Keratinocyte (primary cell): ENCODE measurements around the gene SCAF8. TPM values are rescaled to one million over a fixed set of nuclear protein-coding genes. Genes with fewer than 3 reads are reported as not detected.
A peak's percentile ranks its signal among the peaks of the same experiment; 100 is the strongest.

Experiments used
- DNase-seq: peaks from one replicate; pipeline ENCODE4 v3.0.0-alpha.2; 2011; ENCODE audit warnings: low read depth, missing footprints, low spot score
- FAIRE-seq: peaks from 2 replicates; lab custom pipeline; 2011; peaks lifted over from hg19 to GRCh38; lab: Jason Lieb, UNC
- H2AFZ ChIP-seq: 2 replicates; pipeline ENCODE4 v1.6.0; 2012; ENCODE audit warnings: low read length, control low read depth, inconsistent platforms; ENCODE audit not compliant: control insufficient read depth
- H3K27ac ChIP-seq: 2 replicates; pipeline ENCODE4 v1.5.1; 2011; ENCODE audit warnings: low read length; ENCODE audit not compliant: control insufficient read depth, insufficient read depth
- H3K27me3 ChIP-seq: 3 replicates; pipeline ENCODE4 v1.6.0; 2011; ENCODE audit warnings: low read length; ENCODE audit not compliant: control insufficient read depth, insufficient read depth; ENCODE audit errors: extremely low read depth
- H3K36me3 ChIP-seq, 2 experiments: 2 replicates in 1 of 2; 3 replicates in 1 of 2; pipeline ENCODE4 v1.5.1; 2011; ENCODE audit warnings: low read length in 2 of 2, mild to moderate bottlenecking in 1 of 2; ENCODE audit not compliant: control insufficient read depth in 2 of 2, insufficient read depth in 2 of 2; ENCODE audit errors: extremely low read depth in 1 of 2
- H3K4me1 ChIP-seq: 3 replicates; pipeline ENCODE4 v1.5.1; 2011; ENCODE audit warnings: low read length; ENCODE audit not compliant: control insufficient read depth, insufficient read depth; ENCODE audit errors: extremely low read depth
- H3K4me2 ChIP-seq: 3 replicates; pipeline ENCODE4 v1.6.0; 2011; ENCODE audit warnings: low read depth, low read length; ENCODE audit not compliant: control insufficient read depth, insufficient read depth; ENCODE audit errors: extremely low read depth
- H3K4me3 ChIP-seq, 3 experiments: fragments of 200-600 bp in 1 of 3; sonication (generic) in 1 of 3; 2 replicates in 2 of 3; 3 replicates in 1 of 3; pipeline ENCODE4 v1.5.1; 2011 to 2016; ENCODE audit warnings: low read length in 3 of 3, mild to moderate bottlenecking in 3 of 3, control low read depth in 2 of 3, inconsistent platforms in 1 of 3, low read depth in 1 of 3, mixed read lengths in 1 of 3, mixed run types in 1 of 3, moderate library complexity in 1 of 3; ENCODE audit not compliant: control insufficient read depth in 2 of 3, insufficient read depth in 2 of 3; ENCODE audit errors: extremely low read depth in 1 of 3
- H3K79me2 ChIP-seq: 2 replicates; pipeline ENCODE4 v1.6.0; 2012; ENCODE audit warnings: low read length; ENCODE audit not compliant: control insufficient read depth, insufficient read depth
- H3K9ac ChIP-seq: 3 replicates; pipeline ENCODE4 v1.6.0; 2011; ENCODE audit warnings: low read length; ENCODE audit not compliant: control insufficient read depth, insufficient read depth; ENCODE audit errors: extremely low read depth
- H3K9me1 ChIP-seq: 3 replicates; pipeline ENCODE4 v1.6.0; 2011; ENCODE audit warnings: low read length; ENCODE audit not compliant: control insufficient read depth, insufficient read depth; ENCODE audit errors: extremely low read depth
- H3K9me3 ChIP-seq: 2 replicates; pipeline ENCODE4 v1.5.1; 2012; ENCODE audit warnings: low read depth, low read length; ENCODE audit not compliant: control insufficient read depth
- H4K20me1 ChIP-seq: 3 replicates; pipeline ENCODE4 v1.6.0; 2011; ENCODE audit warnings: low read length; ENCODE audit not compliant: control insufficient read depth, insufficient read depth; ENCODE audit errors: extremely low read depth
- EZH2 ChIP-seq: IDR thresholded peaks from one replicate; pipeline ENCODE4 v1.6.1; 2012; ENCODE audit warnings: inconsistent platforms, mild to moderate bottlenecking, low read length, moderate library complexity
- dilution Hi-C: fragments of 300-500 bp; cut with MboI; formaldehyde crosslinking; loops from one replicate; pipeline ENCODE4 v1.7.0; 2020; ENCODE audit warnings: low sequenced_read_pairs; ENCODE audit not compliant: extremely low pct_ligation_motif_present
- polyA plus RNA-seq, 5 experiments: library from polyadenylated mRNA; depleted of rRNA in 3 of 5; stranded (reverse) in 3 of 5; stranded (forward) in 1 of 5; unstranded in 1 of 5; fragments of >200 nt; gene quantifications; 1 replicate in 1 of 5; 2 replicates in 3 of 5; 3 replicates in 1 of 5; pipeline versions ENCODE4 v1.2.1 to v1.2.3, GENCODE V29; 2011 to 2012; ENCODE audit warnings: missing spikeins in 2 of 5, low read depth in 1 of 5, low replicate concordance in 1 of 5
- TF ChIP-seq, protein P1 (sequence below), 3 experiments: IDR thresholded peaks in 1 of 3; conservative IDR thresholded peaks in 1 of 3; optimal IDR thresholded peaks in 1 of 3; 2 replicates in 2 of 3; 3 replicates in 1 of 3; pipeline versions ENCODE3 to v1.5.1; 2011; ENCODE audit warnings: low read length in 3 of 3, mild to moderate bottlenecking in 3 of 3, moderate library complexity in 2 of 3, control low read depth in 1 of 3, inconsistent platforms in 1 of 3; ENCODE audit not compliant: insufficient read depth in 2 of 3; ENCODE audit errors: extremely low read depth in 1 of 3

The SCAF8 gene
- polyA plus RNA-seq, 1 donor (not counting 4 experiments of a cell fraction or from before 2014, with no cell fraction given): 19.1 TPM

DNA sequence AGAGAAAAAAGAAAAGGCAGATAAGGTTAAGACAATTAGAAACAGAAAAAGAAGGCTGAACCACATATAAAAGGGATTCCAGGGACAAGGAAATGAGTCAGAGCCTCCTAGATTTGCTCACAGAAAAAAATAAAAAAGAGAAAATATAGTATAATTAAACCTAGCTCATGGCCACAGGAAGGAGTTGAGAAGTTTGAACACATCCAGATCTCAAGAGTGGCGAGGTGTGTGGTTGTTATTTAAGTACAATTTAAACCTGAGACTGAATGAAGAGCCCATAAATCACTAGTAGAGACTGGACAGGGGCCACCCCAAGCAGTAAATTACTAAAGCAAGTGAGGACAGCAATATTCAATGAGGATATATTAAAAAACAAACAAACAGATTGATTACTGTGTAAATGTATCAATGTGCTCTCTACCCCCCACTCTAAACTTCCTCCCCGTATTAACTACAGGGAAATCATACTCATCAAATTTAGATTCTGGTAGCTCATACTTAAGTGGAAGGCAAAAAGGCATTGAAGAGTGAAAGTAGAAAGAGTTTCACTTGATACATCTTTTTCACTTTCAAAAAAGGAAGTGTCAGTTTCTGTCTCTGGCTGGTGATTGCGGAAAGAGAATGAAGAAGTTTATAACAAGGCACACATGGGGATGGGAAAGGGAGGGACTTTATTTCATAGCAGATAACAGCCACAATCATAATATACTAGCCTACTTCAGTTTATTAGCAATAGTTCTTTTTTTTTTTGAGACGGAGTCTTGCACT, 49.3 kb upstream of the SCAF8 start:
- Histone ChIP-seq H2AFZ (peak overlapping the region; percentile 82), H3K9me3 (no peaks in the 10 kb centered on the region), H3K4me1 (peaks cover 11% of the 10 kb centered on the region), H3K4me3 (no peak overlapping the region), H3K79me2 (no peaks in the 10 kb centered on the region), H3K4me2 (peak overlapping the region; percentile 42), H3K9me1 (no peaks in the 10 kb centered on the region), H4K20me1 (no peaks in the 10 kb centered on the region), H3K27me3 (no peaks in the 10 kb centered on the region), H3K27ac (no peak overlapping the region), H3K9ac (peak overlapping the region; percentile 13), H3K36me3 (no peaks in the 10 kb centered on the region)
- FAIRE-seq (no peak), DNase-seq (no peak)
- dilution Hi-C loops: no loop called here
- TF ChIP-seq, protein P1, sequence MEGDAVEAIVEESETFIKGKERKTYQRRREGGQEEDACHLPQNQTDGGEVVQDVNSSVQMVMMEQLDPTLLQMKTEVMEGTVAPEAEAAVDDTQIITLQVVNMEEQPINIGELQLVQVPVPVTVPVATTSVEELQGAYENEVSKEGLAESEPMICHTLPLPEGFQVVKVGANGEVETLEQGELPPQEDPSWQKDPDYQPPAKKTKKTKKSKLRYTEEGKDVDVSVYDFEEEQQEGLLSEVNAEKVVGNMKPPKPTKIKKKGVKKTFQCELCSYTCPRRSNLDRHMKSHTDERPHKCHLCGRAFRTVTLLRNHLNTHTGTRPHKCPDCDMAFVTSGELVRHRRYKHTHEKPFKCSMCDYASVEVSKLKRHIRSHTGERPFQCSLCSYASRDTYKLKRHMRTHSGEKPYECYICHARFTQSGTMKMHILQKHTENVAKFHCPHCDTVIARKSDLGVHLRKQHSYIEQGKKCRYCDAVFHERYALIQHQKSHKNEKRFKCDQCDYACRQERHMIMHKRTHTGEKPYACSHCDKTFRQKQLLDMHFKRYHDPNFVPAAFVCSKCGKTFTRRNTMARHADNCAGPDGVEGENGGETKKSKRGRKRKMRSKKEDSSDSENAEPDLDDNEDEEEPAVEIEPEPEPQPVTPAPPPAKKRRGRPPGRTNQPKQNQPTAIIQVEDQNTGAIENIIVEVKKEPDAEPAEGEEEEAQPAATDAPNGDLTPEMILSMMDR (optimal IDR thresholded peaks at IDR 0.05 in 1 of 3, IDR thresholded peaks at IDR 0.05 in 1 of 3, conservative IDR thresholded peaks at IDR 0.05 in 1 of 3; ENCODE audit: extremely low read depth in 1 of 3, insufficient read depth in 2 of 3, low read length in 3 of 3): no peak
- no peak for TF ChIP-seq EZH2

DNA sequence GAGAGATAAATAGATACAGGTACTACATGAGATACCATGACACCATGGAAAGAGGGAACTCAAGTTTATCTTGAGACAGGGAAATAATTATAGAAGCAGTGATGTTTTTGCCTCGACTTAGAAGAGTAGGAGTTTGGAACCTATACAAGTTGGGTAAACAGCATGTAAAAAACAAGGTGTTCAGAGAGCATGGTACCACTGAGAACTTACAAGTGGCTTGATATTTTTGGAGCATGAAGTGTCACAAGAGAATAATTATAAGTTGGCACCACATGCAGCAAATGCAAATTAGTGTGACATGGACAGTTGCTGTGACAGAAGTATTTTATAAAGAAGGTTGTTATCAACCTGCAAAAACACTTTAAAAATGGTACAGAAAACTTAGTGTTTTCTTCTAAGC, 47.1 kb upstream of the SCAF8 start:
- TF ChIP-seq EZH2: no peak
- TF ChIP-seq, protein P1 (optimal IDR thresholded peaks at IDR 0.05 in 1 of 3, IDR thresholded peaks at IDR 0.05 in 1 of 3, conservative IDR thresholded peaks at IDR 0.05 in 1 of 3; ENCODE audit: extremely low read depth in 1 of 3, insufficient read depth in 2 of 3, low read length in 3 of 3): no peak
- Histone ChIP-seq H2AFZ (no peak overlapping the region), H3K4me3 (no peak overlapping the region), H3K36me3 (no peaks in the 10 kb centered on the region), H3K4me1 (peaks cover 11% of the 10 kb centered on the region), H3K27me3 (no peaks in the 10 kb centered on the region), H3K27ac (no peak overlapping the region), H3K9me1 (no peaks in the 10 kb centered on the region), H3K4me2 (no peak overlapping the region), H3K9me3 (no peaks in the 10 kb centered on the region), H4K20me1 (no peaks in the 10 kb centered on the region), H3K79me2 (no peaks in the 10 kb centered on the region), H3K9ac (no peak overlapping the region)
- FAIRE-seq (no peak), DNase-seq (no peak)
- dilution Hi-C loops: no loop called here
